Measurements from ENCODE around the gene CCDC50. TPM values are rescaled to one million over a fixed set of nuclear protein-coding genes. Genes with fewer than 3 reads are reported as not detected.

CCDC50 gene
- total RNA-seq, 1 experiment from 2014 or later, result 110 TPM

DNA sequence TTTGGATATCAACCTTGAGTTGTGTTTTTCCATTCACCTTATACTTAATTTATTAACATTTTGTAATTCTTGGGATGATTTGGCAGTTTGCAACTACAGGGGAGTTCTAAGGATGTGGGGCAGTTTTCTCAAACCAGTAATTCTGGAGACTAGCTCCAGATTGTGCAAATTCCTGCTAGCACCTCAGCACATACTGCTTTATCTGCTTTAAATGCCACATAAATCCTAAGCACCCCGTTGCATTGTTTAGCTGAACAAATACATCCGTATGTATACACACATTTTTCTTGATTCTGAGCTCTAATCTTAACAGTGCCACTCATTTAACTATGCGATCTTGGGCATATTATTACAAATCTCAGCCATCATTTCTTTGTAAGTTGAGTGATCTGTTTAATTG, 18.0 kb downstream of the CCDC50 start:
- no peak for DNase-seq (ENCODE audit: low spot score)

DNA sequence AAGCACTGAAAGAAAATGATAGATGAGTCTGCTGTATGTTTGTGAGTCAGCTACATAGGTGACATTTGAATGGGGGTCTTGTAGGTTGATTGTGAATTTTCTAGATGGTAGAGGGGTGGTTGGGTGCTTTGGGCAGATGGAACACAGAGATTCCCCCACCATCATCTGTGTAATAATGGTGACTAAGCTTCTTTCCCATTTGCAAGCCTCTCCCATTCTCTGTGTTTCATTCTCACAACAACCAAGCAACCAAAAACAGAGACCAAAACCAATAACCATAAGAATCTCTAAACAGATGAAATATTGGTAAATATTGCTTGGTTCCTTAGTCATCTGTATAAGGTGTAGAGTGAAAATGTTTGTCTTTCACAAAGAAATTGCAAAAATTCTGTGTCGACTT, 18.9 kb downstream of the CCDC50 start:
- no peak for DNase-seq (ENCODE audit: low spot score)

DNA sequence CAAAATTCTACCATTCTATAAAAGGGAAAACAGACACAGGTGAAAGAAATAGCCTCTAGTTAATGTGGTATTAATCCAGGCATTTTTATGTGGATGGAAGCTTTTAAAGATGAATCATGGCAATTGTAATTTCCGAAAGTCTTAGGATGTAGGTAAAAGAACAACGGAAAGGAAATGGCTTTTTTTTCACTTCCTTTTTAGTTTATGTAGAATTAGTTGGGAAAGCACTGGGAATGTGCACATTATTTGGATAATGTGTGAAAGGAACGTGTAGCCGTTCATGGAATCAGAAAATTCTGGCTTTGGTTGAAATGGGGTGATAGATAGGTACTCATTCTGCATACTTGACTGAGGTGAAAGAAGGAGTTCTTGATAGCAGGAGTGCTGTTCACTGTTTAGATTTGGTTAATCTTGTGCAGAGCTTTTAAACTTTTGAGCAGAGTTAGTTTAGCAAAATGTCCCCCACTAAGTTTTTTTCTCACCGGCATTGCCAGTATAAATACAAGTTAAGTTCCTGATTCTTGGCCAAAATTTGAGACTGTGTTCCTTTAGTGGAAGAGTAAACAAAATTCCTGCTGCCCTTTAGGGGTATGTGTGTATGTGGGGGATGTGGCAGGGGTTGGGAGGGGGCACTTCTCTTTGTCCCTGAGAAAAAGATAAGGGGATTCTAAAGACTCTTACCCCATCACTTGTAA, 21.3 kb downstream of the CCDC50 start:
- DNase-seq (ENCODE audit: low spot score), result no peak

DNA sequence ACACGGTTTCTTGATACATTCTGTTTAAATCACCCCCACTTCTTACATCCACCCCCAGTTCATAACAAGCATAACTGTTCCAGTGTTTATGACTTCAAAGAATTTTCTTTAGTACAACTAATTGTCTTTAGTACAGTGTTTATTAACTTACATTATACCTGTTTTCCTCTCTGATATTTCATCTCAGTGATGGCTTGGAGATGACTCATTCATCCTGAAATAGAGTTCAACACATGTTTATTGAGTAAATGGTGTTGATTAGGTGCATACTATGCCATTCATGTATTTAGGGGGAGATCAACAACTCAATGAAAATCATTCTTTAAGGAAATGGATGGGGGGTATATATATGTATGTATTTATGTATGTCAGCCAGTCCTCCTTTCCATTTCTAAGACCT, 22.8 kb downstream of the CCDC50 start:
- DNase-seq (ENCODE audit: low spot score), result no peak

DNA sequence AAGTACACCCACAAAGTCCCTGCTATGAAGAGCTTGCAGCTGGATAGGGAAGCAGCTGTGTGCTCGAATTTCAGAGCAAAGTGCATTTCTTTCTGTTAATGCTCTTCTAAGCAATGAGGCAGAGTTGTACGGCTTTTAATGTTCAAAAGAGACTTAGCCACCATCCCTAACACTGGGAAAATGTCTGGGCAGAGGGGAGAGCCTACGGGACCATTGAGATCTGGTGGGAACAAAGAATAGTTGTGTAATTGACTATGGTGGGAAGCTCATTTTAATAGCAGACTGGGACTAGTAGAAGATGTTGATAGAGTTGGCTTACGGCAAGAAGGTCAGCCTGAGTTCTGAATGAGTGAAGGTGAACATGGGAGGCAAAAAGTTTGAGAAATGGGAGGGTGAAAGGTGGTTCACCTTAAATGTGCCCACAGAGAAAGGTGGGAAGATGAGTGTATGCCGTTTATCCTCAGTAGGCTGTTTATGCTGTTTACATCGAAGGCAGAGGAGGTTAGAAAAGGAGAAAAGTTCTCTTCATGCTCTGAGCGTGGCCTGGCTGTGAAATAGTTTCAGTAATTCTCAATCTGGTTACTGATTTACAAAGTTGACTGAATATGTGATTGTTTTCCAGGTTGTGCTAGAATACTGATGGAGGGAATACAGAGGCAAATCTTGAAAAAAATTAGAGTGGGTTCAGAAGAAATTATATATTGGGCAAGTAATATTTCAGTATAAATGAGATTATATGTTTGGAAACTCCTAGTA, 24.0 kb downstream of the CCDC50 start:
- no peak for DNase-seq (ENCODE audit: low spot score)

DNA sequence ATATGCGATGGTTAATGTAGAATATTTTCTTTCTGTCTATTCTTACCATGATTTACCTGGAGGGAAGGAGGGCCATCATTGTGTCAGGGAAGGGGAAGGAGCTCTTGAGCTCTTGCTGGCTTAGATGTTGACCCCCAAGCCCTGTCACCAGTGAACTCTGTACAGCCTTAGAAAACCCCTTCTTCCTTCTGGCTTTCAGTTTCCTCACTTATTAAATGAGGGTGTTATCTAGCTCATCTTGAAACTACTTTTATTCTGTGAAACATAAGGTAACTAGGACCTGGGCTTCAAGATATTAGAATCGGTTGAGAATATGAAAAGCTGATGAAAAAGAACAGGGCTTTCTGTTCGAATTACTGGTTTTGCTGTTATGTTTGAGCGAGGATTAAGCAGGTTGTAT, 26.2 kb downstream of the CCDC50 start:
- no peak for DNase-seq (ENCODE audit: low spot score)

DNA sequence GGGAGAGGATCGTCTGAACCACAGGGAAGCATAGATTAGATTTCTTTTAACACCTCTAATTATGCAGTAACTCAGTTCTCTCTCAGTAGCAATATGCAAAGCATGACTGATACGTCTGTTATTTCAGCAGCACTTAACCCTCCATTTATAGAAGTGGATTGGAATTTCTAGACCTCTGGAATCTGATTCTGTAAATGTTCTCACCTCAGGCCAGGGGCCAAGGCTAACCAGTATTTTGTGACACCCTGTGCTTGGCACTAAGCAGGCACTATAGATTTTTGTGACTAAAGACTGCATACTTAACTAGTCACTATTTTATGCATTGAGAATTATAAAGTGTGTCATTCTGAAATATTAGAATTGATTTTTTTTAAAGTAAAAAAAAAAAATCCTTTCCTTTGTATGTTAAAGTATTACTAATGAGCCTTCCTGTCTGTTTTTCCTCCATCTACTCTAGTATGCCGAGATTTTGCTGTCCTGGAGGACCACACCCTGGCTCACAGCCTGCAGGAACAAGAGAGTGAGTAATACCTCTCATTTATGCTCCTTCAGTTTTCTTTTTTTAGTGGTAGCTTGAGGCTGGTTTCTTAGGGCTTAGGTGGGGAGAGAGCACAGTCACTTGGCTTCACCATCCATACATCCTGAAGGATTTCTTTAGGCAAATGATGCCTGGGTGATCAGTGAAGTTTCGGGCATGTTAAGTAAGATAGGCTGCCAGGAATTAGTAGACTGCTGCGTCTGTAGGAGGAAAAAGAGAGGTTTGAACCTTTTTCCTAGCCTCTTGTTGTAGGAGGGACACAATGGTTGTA, 27.6 kb downstream of the CCDC50 start:
- peak; percentile 73 for DNase-seq (ENCODE audit: low spot score)

DNA sequence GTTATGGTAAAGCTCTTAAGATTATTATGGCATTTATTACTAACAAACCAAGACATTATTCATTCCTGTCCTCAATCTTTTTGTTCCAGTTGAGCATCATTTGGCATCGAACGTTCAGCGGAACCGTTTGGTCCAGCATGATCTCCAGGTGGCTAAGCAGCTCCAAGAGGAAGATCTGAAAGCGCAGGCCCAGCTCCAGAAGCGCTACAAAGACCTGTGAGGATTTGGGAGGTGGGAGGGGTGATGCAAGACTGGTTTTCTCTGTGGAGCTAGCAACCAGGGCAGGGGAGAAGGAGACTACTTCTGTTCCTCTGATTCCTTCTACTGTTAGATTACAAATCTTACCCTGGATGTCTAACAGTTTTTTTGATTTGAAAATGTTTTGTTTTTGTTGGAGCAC, 28.7 kb downstream of the CCDC50 start:
- DNase-seq (ENCODE audit: low spot score), result no peak

DNA sequence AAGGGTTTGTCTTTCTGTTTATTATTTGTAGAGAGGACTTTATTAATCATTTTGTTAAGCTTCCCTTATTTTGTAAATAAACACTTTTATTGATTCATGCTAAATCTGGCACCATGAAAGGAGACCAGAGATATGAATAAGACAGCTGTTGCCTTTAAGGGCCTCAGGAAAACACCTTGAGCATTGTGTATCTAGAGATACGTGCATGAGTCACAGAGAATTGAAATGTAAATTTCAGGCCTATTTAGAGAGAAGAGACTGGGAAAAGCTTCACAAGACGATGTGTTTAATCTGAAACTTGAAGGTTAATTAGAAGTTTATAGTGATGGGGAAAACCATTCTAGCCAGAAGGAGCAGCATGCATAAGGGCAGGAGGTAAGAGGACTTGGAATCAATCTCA, 29.7 kb downstream of the CCDC50 start:
- DNase-seq (ENCODE audit: low spot score), result no peak

DNA sequence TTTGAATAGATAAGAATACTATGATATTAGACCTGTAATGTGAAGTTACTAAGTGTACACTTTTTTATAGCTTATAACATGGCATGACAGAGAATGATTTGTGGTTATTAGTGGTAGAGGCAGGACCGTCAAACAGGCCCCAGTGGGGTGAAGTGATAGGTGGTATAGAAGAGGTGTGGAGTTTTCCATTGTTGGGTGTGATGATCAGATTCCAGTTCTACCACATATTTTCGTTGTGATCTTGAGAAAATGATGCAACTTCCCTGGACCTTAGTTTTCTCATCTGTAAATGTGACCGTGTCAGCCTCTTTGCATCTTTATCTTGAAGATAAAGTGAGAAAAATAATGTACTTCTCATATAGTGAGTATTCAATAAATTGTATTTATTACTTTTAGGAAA, 31.4 kb downstream of the CCDC50 start:
- no peak for DNase-seq (ENCODE audit: low spot score)

DNA sequence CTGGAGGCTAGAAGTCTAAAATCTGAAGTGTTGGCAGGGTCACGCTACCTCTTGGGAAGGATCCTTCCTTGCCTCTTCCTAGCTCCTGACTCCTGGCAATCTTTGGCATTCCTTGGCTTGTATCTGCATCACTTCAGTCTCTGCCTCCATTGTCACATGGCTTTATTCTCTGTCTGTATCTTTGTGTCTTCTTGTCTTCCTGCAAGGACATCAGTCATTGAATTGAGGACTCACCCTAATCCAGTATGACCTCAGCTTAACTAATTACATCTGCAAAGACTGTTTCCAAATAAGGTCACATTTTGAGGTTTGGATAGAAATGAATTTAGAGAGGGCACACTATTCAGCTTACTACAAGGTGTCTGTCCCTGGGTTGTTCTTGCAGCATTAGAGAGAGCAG, 32.3 kb downstream of the CCDC50 start:
- no peak for DNase-seq (ENCODE audit: low spot score)

DNA sequence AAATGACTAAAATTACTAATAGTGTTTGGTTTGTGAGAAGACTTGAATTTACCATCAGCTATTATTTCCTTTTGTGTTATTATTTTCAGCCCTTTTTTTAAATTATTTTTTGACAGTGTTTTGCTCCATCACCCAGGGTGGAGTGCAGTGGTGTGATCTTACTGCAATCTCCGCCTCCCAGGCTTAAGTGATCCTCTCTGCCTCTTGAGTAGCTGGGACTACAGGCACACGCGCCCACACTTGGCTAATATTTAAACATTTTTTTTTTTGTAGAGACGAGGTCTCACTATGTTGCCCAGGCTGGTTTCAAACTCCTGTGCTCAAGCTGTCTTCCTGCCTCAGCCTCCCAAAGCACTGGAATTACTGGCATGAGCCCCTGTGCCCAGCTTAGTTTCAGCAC, 32.8 kb downstream of the CCDC50 start:
- DNase-seq (ENCODE audit: low spot score), result no peak

DNA sequence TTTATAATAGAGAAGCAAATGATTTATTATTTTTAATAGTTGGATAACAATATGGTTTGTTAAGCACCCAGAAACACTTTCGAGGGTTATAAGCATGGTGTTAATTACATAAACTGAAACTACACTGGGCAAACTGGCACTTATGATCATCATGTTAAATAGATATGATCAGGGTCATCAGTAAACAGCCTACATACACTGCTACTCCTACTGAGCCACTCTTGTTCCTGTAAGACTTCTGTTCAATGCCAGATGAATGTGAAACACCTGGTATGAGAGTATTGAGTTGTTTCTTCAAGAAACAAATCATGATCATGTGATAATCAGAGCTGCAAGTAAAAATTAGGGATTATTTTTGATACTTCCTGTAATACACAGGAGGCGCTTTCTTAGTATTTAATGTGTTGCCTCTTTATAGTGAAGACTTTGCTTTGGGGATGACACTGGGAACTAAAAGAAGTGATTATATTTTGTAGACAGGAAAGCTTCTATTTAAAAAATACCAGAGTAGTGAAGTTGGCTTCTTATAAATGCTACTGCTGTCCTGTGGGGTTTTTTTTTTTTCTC, 33.4 kb downstream of the CCDC50 start:
- DNase-seq (ENCODE audit: low spot score), result no peak

DNA sequence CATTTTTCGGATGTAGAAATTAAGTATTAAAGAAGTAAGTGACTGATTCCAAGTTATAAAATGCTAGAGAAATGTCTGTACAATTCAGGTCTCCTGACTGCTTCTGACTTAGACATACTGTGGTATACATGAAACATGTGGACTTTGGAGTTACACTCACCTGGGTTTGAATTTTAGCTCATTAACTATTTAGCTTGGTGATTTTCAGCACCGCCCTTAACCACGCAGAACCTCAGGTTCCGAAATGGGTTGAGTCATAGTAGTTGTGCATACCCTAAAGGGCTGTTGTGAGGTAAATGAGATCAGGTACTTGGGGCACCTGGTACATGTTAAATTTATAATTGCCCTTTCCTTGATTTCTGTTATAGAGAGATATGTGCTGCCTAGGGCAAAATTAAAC, 34.0 kb downstream of the CCDC50 start:
- no peak for DNase-seq (ENCODE audit: low spot score)

DNA sequence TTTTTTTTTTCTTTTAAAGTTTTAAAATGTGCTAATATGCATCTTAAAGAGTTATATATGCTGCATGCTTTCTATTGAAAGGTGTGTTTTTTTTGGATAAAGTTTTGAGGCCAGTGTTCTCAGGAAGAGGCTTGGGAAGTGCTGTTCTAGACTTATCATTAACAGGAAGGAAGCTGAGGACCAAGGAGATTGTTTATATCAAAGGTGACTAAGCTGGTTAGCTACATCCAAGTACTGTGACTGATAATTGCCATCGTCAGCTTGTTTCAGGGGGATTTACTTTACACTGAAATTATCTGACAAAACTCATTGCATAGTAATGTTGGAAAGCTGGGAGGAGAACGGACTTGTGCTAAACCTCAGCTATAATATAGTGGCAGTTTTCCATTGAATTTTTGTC, 37.5 kb downstream of the CCDC50 start:
- DNase-seq (ENCODE audit: low spot score), result peak; percentile 46

DNA sequence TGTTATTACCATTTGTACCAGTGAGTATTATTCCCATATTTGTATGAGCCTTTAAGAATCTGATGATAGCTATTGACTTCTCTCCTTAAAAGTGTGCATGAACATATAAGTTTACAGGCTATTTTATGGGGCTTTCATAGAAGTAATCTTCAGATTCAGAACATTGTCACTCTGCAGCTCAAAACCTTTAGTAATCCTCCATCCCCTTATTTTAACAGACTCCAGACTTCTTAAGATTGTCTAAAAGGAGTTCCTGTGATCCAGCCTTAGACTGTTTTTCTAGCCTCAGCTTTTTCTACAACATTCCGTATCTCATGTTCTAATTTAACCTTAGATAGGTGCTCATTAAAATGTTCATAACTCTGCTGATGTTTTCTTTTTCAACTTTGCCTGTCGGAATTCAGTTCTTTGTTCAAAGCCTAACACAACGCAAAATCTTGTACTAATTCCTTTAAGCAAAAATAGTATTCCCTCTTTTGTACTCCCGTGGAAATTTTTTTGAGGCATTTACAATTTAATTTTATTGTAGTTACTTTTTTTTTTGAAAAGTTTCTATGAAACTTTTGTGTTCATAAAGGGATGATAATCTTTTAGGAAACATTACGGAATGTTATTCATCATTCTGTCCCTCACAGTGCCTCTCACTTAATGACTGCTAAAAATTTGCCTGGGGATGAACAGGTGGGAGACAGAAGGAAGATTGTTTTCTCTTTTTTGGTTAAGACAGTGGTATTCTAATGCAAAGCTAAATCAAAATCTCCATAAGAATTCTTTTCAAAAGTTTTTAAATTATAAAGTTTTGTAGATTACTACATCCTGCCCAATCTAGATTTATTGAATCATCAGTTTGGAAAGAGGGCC, 39.8 kb downstream of the CCDC50 start:
- no peak for DNase-seq (ENCODE audit: low spot score)

DNA sequence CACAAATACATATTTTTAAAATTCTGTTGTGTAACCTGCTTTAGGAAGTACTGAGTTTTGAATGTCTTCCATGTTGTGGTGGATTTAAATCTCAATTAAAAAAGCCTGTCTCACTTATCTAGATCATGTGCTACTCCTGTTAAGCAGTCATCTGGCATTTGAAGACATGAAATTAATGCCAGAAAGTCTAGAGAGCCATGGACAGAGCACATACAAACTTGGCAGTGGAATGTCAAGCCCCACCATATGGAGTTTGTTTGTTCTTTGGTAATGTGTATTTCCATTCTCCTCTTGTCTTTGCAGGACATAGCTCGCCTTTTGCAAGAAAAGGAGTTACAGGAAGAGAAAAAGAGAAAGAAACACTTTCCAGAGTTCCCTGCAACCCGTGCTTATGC, 40.4 kb downstream of the CCDC50 start:
- no peak for DNase-seq (ENCODE audit: low spot score)

DNA sequence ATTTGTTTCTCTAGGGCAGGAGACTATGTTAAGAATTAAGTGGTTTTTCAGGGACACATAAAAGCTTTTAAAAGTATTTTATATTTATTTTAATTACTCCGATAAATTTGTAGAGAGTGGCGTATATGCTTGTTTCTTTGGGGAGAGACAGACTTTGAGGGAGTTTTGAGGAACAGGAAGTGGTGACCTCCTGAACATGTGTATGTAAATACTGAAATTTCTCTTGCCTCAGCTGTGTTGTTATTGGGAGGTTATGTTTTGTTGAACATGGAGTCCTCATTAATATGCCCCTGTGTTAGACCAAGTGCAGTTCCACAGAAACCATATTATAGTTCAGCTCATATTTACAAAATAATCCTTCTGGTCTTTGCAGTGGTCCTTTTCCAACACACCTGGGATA, 42.9 kb downstream of the CCDC50 start:
- no peak for DNase-seq (ENCODE audit: low spot score)

DNA sequence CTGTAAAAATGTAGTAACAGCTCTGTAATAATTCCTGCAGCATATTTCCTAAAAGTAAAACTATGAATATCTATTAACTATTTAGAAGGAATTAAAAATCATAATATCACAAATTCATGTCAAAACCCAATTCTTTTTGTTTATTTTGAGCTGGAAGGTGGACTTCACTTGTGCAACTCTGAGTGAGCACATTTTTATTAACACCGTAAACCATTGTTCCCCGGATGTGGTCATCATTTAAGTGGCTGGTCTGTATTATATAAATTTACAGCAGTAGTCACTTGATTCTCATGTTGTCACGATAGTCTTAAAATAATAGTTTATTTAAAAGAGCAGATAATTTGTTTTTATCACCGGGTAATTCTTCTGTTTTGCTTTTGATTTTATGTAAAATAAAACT, 44.1 kb downstream of the CCDC50 start:
- no peak for DNase-seq (ENCODE audit: low spot score)

DNA sequence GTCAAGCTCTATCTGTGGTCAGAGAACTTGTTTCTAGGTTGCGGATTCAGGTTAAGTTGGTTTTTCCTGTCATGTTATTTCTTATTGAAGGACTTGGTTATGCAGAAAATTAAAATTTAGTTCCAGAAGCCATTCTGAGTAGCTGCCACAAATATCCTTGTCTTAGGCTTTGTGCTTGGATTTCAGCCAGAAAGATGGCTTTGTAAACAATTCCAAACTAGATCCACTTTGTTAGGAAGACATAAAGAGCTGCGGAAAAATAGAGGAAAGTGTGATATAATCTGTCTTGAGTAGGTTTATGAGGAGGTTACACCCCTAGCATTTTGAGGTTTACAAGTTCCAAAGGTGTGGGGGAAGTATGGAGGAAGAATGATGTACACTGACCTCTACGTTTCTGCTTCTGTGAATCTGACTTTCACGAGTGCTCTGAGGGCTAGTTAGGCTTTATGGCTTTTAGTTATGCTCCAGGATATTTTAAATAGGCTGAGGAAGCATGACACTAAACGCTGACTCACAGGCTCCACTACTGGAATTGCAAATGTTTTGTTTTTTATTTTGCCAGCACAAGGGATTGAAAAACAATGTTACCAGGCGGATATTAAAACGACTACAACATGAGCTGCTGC, 47.4 kb downstream of the CCDC50 start:
- peak; percentile 69 for DNase-seq (ENCODE audit: low spot score)

All from A172 (cell line).